ENCODE data around the gene UGT2B15. TPM values are rescaled to one million over a fixed set of nuclear protein-coding genes. Genes with fewer than 3 reads are reported as not detected.
"Not testable (repeated sequence)": the region's sequence is repeated elsewhere in the genome, so short reads cannot be mapped to it uniquely, and the experiment has no call there.

UGT2B15 gene
- total RNA-seq, 2 experiments from 2014 or later, result not detected

DNA sequence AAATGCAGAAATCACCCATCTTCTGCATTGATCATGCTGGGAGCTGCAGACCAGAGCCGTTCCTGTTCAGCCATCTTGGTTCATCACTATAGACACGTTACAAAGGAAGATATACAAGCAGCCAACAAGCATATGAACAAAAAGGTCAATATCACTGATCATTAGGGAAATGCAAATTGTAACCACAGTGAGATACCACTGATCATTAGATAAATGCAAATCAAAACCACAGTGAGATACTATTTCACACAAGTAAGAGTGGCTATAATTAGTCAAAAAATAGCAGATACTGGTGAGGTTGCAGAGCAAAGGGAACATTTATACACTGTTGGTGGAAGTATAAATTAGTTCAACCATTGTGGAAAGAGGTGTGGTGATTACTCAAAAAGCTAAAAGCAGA is 47.7 kb downstream of the UGT2B15 start:
- POLR2A ChIA-PET; H3K4me1 Mint-ChIP-seq; H3K27me3 Mint-ChIP-seq; CTCF ChIA-PET; H3K27ac Mint-ChIP-seq; DNase-seq; H3K9me3 Mint-ChIP-seq; H3K36me3 Mint-ChIP-seq (ENCODE audit: low read depth); H3K4me3 Mint-ChIP-seq: not testable (repeated sequence)

DNA sequence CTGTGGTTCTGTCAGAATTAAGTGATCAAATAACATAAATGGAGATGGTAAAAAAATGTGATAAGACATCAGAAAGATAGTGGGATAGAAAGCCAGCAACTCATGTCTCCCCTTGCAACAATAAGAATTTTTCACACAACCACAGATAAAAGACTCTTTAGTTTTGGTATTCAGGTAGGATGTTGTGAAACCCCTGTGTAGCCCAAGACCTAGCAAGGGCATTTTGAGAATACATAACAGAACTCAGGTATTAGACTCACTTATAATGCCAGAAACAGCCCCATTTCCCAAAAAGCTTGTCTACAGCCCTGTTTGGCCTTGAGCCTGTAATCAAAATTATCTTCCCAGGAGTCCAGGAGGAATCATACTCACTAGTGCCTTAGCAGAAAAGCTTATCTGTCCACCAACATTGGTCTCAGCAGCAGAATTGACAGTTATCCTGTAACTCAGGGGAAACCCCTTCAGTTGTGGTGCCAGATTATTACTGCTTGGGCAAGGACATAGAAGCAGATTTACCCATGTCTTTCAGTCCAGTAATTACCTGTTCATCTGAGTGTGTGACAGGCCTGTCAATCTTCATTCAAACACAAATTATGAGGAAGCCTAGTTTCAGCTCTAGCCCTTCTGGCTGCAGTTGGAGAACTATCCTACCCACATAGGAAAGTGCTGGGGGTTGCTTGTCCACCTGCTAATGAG is 53.3 kb downstream of the UGT2B15 start:
- no peaks in the 10 kb centered on the region for H3K4me1 Mint-ChIP-seq
- no peaks in the 10 kb centered on the region for H3K36me3 Mint-ChIP-seq (ENCODE audit: low read depth)
- no peaks in the 10 kb centered on the region for H3K9me3 Mint-ChIP-seq
- H3K27ac Mint-ChIP-seq, result no peak overlapping the region
- POLR2A ChIA-PET, result no interaction called here
- no peak overlapping the region for H3K4me3 Mint-ChIP-seq
- CTCF ChIA-PET, result no interaction called here
- no peak for DNase-seq
- no peaks in the 10 kb centered on the region for H3K27me3 Mint-ChIP-seq

DNA sequence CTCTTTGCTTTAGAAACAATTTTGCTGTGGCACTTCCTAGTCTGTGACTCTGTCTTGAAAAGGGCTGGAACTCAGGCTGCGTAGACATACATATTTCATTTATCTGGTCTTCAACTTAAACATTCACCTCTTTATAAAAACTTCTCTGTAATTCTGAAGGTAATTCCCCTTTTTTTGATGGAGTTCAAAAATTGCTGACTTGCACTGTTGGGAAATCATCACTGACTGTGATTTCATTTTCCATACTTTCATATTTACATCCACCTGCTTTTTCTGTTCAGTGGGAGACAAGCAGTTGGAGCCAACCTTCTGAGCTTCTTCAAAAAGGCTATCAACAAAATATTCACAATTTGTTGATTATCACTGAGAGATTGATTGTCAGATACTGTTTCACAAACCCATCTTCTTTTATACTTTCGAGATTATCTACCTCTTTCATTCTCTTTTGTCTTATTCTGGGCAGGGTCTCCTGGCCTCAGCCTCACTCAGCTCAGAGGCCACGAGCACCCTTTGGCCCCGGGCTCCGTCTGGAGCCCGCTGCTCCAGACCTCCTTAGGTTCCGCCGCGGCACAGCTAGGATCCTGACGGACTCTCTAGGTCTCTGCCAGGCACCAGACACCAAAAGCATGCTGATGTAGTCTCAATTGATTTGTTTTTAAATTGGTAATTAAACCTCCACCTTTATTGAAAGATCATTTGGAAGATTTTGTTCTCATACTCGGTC is 54.6 kb downstream of the UGT2B15 start:
- H3K9me3 Mint-ChIP-seq, result no peaks in the 10 kb centered on the region
- ChIA-PET POLR2A (no interaction called here), CTCF (no interaction called here)
- H3K4me1 Mint-ChIP-seq, result no peaks in the 10 kb centered on the region
- H3K36me3 Mint-ChIP-seq (ENCODE audit: low read depth), result no peaks in the 10 kb centered on the region
- no peak overlapping the region for H3K27ac Mint-ChIP-seq
- no peak for DNase-seq
- H3K27me3 Mint-ChIP-seq, result no peaks in the 10 kb centered on the region
- no peak overlapping the region for H3K4me3 Mint-ChIP-seq

DNA sequence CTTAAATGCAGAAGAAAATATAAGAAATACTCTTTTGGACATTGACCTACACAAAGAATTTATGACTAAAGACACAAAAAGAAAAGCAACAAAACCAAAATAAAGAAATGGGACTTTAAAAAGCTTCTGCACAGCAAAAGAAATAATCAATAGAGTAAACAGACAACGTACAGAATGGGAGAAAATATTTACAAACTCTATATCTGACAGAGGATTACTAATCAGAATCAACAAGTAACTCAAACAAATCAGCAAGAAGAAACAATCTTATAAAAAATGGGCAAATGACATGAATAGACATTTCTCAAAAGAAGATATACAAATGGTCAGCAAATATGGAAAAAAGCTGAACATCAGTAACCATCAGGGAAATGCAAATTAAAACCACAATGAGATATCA is 56.7 kb downstream of the UGT2B15 start:
- H3K9me3 Mint-ChIP-seq, result no peaks in the 10 kb centered on the region
- no peaks in the 10 kb centered on the region for H3K4me1 Mint-ChIP-seq
- no peak overlapping the region for H3K4me3 Mint-ChIP-seq
- no peaks in the 10 kb centered on the region for H3K27me3 Mint-ChIP-seq
- H3K36me3 Mint-ChIP-seq (ENCODE audit: low read depth), result no peaks in the 10 kb centered on the region
- ChIA-PET CTCF (no interaction called here), POLR2A (no interaction called here)
- DNase-seq, result no peak
- H3K27ac Mint-ChIP-seq, result no peak overlapping the region

DNA sequence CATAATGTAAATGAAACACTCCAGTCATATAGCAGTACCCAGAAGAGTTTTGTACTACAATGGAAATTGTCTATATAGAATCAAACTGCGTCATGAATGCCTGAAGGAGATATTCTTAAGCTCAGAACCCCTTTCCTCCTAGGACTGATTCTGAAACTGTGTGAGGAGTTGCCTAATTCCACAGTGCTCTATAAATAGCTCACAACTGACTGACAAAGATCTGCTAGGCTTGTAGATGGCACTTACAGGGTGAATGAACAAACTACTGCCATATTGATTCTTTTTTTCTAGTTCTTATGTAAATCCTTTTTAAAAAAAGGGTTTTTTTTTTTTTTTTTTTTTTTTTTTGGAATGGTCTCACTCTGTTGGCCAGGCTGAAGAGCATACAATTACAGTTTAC is 64.2 kb downstream of the UGT2B15 start:
- Mint-ChIP-seq H3K27ac (no peak overlapping the region), H3K27me3 (no peaks in the 10 kb centered on the region), H3K9me3 (no peaks in the 10 kb centered on the region), H3K4me3 (no peak overlapping the region), H3K36me3 (ENCODE audit: low read depth) (no peaks in the 10 kb centered on the region), H3K4me1 (no peaks in the 10 kb centered on the region)
- ChIA-PET CTCF (no interaction called here), POLR2A (no interaction called here)
- DNase-seq, result no peak

DNA sequence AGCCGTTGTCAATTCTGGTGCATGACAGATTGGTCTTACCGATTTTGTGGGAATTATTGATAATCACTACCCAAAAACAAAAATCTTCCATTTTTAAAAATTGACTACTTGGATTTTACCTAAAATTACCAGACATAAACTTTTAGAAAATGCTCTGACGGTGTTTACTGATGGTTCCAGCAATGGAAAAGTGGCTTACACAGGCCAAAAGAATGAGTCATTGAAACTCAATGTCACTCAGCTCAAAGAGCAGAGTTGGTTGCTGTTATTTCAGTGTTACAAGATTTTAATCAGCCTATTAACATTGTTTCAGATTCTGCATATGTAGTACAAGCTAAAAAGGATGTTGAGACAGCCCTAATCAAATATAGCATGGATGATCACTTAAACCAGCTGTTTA is 71.3 kb downstream of the UGT2B15 start:
- H3K9me3 Mint-ChIP-seq, result peaks cover 3% of the 10 kb centered on the region
- POLR2A ChIA-PET, result no interaction called here

DNA sequence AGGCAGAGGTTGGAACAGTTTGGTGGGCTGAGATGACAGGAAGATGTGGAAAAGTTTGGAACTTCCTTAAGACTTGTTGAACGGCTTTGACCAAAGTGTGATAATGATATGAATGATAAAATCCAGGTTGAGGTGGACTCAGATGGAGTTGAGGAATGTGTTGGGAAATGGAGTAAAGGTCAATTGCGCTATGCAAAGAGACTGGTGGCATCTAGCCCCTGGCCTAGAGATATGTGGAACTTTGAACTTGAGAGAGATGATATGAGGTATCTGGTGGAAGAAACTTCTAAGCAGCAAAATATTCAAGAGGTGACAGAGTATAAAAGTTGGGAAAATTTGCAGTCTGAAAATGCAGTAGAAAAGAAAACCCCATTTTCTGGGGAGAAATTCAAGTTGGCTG is 73.0 kb downstream of the UGT2B15 start:
- Mint-ChIP-seq H3K4me3 (no peak overlapping the region), H3K9me3 (peaks cover 3% of the 10 kb centered on the region), H3K36me3 (ENCODE audit: low read depth) (no peaks in the 10 kb centered on the region), H3K4me1 (no peaks in the 10 kb centered on the region), H3K27me3 (no peaks in the 10 kb centered on the region), H3K27ac (no peak overlapping the region)
- ChIA-PET CTCF (no interaction called here), POLR2A (no interaction called here)
- DNase-seq, result no peak

More for the DNA sequence above, 71.3 kb downstream of the UGT2B15 start:
- CTCF ChIA-PET, result no interaction called here
- H3K36me3 Mint-ChIP-seq (ENCODE audit: low read depth), result no peaks in the 10 kb centered on the region
- no peaks in the 10 kb centered on the region for H3K27me3 Mint-ChIP-seq
- no peaks in the 10 kb centered on the region for H3K4me1 Mint-ChIP-seq
- H3K4me3 Mint-ChIP-seq, result no peak overlapping the region
- H3K27ac Mint-ChIP-seq, result no peak overlapping the region
- DNase-seq, result no peak

Other genes with a start within 250 kb of the UGT2B15 start
- not detected for gene TMPRSS11E, start 223.2 kb downstream of the UGT2B15 start, total RNA-seq
- gene UGT2B17, start 94.3 kb downstream of the UGT2B15 start, total RNA-seq, result not detected
- not detected for gene UGT2B10, start 145.3 kb upstream of the UGT2B15 start, total RNA-seq